Inferior parietal cortex (tissue), 1 donor: ENCODE results near the gene RCOR2.
"Not testable (repeated sequence)": the region's sequence is repeated elsewhere in the genome, so short reads cannot be mapped to it uniquely, and the experiment has no call there.

Experiments used
- DNase-seq: peaks from one replicate; pipeline ENCODE4 v3.0.0-alpha.2; 2016; ENCODE audit errors: extremely low spot score

The RCOR2 gene

DNA sequence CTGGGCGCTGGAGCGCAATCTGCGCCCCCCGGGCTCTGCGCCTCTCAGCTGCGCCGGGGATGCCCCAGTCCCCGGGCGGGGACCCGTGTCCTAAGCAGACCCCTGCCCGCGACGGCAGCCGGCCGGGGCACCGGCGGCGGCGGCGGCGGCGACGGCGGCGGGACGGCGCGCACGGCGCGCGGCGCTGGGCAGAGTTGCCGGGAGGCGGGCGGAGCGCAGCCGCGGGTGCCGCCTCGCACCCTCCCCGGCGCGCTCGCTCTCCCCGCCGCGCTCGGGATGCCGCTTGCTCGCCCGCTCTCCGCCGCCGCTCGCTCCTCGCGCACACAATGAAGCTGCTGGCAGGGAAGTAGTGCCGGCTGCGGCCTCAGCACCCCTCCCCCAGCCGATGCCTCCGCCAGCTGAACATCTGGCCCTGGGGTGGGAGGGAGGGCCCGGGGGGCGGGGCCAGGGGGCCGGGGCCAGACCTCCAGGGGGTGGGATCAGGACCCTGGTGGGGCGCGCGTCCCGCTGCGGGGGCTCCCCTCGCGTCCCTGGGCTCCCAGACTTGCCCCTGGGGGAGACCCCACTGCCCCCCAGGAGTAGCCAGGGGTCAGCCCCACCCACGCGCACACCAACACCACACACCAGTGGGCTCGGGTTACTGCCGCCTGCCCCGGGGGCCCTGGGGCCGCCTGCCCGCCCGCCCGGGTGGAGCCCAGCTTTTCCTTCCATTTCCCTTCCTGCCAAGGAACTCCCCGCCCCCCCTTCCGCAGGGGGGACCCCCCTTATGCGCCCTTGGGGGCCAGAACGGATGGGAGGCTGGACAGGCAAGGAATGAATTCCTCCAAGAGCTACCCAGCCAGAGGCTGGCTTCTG, at the start of gene RCOR2:
RCOR2 (minus strand) TSS at position 328 of the 855 bp plus-strand sequence. CDS start 708 bp downstream, outside the sequence.
- DNase-seq, result peak; percentile 84

DNA sequence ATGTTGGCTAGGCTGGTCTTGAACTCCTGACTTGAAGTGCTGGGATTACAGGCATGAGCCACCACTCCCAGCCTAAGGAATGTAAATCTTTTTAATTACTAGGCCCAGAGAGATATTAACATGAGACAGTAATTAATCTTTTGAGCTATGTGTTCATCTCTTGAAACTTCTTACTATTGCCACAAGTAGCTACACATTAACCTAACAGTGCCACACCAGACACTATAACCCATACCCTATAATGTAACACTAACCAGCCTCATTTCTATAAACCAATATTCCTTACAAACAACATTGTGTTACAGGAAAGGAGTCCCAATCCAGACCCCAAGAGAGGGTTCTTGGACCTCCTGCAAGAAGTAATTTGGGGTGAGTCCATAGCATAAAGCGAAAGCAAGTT, 49.5 kb upstream of the RCOR2 start:
- DNase-seq, result no peak

DNA sequence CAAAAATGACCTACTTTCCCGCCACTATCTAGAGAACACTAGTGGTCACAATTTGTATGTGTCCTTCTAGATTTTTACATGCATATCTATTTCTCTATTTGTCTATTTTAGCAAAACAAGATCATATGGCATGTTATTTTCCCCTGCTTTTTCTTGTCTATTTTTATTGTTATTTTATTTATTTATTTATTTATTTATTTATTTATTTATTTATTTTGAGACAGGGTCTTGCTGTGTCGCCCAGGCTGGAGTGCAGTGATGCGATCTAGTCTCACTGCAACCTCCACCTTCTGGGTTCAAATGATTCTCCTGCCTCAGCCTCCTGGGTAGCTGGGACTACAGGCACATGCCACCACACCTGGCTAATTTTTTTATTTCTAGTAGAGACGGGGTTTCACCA, 46.9 kb upstream of the RCOR2 start:
- not testable (repeated sequence) for DNase-seq

DNA sequence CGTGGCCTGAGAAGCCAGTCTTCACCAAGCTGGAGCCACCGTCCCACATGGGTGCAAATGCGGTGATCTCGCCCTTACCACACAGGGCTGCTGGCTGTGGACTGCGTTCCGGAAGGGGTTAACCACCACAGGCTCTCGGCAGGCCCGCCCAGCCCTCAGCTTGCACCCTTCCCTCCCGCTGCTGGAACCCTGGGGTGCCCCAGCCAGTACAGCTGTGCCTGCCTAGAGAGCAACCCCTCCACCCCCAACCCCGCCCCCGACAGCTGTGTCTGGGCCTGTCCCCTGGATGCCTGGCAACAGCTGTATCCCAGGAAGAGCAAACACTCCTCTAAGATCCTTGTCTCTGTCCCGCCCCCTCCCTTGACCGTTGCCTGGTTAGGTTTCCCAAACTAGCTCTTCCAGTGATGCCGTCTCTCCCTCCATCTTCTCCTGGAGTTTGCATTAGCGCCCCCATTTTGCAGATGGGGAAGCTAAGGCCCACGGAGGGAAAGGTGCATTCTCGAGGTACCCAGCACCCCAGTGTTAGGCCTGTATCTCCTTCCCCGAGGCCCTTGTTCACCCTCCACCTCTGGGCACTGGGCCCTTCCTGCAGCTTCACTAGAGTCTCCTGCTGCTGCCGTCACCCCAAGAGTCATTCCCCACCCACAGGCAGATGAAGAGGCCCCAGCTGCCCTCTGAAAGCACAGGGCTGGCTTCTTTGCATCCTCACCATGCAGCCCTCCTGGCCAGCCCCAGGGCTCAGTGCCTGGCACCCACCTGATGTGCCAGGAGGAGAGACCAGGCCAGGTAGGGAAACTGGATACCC, 44.8 kb upstream of the RCOR2 start:
- DNase-seq, result no peak

DNA sequence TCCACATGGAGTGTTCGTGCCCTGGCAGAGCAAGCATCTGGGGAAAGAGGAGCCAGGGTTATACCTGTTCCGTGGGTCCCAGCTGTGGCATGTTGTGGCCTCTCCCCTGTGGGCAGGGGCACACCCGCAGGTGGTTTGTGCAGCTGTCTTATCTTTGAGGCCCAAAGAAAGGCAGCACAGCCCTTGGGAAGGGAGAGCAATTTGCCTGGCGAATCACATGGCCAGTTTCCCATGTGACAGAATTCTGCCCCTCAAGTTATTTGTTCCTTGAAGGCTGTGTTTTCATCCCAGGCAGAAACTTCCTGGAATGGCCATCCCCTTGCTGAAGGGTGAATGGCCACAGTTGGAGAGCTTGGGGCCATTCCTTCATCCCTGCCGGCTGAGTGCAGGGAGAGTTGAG, 41.0 kb upstream of the RCOR2 start:
- DNase-seq, result no peak

DNA sequence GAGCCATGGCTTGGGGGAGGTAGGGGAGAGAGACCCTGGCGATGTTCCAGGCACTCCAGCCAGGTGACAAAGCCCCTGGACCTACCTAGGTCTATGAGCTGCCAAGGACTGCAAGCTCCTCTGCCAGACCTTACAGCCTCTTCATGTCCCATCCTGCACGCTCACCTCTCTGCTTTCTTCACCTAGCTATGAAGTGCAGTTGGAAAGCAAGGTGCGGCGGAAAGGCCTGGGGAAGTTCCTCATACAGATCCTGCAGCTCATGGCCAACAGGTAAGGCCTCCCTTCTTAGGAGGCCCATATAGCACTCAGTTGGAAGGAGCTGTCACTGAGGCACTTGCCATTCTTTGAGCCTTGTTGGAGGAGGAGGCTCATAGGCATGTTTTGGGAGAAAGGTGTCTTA, 35.6 kb upstream of the RCOR2 start:
- DNase-seq, result no peak

DNA sequence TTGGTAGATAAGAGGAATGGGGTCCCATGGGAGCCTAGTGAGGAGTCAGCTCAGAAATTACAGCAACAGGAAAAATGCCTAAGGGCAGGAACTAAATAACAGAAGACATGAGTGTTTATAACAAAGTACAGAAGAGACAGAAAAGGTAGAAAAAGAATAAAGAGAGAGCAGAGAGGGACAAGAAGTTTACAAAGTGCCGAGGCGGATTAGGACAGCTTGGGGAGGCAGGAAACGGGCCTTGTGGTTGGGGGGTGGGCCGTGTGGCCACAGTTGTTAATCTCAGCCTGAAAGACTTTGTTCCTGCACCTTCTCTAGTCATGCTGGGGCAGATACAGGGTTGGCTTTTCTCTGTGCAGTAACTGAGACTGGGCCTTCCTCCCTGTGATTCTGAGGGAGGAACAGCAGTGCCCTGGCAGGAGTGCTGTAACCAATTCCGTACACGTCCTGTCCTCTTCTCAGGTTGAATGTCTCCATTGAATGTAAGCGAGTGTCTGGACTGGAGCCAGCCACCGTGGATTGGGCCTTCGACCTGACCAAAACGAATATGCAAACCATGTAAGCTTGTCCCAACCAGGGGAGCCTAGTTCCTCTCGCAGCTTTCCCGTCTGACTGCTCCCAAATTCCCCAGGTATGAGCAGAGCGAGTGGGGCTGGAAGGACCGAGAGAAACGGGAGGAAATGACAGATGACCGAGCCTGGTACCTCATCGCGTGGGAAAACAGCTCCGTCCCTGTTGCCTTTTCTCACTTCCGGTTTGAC, 35.0 kb upstream of the RCOR2 start:
- no peak for DNase-seq

DNA sequence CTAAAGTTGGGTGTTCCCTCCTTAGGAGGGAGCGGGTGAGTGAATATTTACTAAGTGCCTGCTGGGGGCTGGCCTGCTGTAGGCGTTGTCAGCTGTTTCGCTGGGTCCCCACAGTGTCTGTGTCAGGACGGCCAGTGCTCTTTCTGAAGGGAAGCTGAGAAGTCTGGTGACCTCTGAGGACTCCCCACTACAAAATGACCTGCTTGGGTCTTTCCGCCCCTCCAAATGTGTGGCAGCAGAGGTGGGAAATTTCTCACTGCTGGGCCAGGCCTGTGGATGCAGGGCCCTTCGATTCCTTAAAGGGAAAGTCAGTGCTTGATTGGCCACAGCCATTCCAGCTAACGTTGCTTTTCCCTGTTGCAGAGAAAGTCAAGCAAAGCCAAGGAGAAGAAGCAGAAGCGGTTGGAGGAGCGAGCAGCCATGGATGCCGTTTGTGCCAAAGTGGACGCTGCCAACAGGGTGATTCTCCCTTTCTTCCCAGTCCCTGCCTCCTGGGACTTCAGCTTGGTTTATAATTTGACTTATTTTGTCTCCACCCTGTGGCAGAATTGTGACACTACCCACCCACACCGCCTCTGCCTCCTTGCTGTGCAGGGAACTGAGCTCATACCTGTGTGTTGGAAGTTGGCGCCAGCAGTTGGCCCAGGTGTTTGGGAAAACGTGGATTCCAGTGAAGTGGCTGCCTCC, 28.7 kb upstream of the RCOR2 start:
- peak; percentile 85 for DNase-seq

DNA sequence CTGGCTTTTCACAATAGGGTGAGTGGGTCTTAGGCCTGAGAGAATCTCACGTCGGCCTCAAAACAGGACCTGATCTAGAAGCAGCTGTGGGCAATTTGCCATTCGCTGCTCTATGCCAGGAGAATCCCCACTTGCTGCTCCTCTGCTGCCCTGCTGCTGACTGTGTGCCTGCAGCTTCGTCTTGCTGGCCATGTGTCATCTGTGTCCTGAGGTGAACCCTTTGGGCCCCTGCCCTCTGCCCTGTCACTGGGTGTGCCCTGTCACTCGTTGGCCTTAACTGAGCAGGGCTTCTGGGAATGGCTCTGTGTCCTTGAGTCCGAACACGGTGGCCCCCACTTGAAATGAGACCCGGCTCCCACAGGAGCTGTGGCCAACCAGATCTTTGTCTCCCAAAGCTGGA, 28.0 kb upstream of the RCOR2 start:
- DNase-seq, result no peak

DNA sequence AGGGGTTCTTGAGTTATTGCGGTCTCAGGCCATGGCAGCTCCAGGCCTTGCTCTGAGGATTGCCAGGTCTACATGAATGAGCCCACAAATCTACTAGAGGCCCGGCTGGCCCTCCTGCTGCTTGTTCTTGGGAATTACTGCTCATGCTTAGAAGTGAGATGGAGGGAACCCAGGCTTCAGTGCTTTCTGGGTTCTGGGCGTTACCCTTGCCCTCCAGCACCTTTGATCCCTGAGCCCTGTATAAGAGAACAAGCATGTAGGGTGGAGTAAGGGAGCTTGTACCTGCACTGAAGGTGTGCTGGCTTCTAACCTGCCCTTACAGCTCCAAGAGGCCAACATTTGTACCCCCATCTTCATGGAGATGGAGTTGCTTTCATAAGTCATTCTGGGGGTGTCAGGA, 25.8 kb upstream of the RCOR2 start:
- DNase-seq, result no peak

DNA sequence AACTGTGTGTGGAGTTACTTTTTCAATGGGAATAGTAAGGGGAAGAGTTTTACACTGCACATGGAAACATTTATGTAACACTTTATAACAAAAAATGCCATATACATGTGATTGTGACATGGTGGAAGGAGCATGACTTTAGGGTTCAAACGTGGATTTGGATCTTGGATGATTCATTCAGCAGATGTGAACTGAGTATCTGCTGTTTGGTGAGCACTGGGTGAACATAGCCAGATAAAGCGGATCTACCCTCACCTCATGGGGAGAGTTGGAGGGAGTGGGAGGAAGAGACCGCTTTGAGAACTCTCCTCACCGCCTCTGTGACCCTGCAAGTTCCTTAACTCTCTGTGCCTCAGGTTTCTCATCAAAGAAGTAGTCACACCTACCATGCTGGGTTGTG, 24.9 kb upstream of the RCOR2 start:
- DNase-seq, result no peak

DNA sequence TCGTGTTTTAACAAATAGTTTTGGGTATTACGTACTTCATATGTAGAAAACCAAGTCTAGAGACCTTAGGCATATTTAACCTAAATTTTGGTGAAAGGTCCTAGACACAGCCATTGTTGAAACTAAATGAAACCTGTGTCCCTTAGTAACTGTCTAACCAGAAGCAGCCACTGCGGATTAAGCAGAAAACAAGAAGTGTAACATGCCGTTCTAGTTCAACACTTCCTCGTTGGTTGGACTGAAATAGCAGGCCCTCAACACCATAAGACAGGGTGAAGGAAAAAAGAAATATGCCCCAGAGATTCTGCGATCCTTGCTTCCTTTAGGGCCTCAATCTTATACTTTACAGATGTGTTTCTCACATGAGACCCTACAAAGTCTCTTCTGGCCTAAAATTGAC, 23.8 kb upstream of the RCOR2 start:
- DNase-seq, result no peak

DNA sequence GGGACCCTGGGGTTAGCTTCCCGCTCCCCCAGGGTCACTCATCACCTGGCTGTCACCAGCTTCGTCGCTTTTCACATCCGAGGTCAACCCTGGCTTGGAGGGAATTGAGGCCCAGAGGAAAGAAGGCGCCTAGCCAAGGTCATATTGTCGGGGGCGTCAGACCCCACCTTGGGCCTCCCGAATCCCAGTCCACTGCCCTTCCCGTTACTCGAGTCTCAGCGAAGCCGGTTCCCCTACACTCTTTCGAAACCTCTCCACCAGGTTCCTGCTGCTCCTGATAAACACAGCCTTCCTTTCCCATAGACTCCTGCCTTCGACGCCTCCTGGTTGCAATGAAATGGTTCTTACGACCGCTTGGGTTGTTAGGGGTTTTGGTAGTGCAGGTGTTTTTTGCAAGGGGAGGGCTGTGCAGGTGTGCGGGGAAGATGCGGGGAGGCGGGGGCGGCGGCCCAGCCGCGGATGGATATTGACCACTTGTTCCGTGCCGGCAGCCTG, 22.5 kb upstream of the RCOR2 start:
- no peak for DNase-seq

DNA sequence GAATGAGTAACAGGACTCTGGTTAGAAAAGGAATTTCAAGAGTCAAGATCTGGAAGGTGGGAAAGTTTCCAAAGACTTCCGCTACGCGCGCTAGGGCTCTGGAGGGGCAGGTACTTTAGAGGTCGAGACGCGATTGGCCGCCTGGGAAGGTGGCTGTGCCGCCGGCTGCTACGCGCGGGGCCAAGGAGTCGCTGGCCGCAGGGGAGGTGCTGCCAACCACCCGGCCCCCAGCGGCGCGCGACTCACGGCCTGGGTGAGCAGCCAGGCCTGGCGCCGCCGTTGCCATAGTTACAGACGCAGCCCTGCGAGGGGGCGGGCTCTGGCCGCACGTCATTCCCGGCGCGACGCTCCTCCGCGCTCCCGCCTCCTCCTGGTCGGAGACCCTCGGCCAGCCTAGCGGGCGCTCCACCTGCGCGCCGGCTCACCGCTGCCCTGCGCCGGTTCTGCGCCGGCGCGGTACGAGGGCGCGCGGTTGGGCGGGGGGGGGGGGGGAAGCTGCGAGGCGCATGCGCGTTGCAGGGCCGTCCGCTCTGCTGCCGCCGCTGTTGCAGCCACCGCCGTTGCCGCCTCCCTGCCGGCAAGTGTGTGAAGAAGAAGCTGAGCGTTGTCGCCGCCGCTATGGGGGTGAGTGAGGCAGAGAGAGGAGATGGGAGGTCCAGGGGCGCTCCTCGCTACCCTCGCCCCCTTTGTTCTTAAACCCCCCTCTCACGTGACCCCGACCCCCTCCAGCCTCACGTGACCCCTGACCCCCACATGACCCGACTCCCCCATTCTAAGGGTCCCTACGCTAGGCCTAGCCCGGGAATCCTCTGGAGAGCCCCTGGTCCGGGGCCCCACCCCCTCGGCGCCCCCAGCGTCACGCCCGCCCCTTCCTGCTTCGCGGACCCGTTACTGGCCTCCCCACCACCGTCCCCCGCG, 21.8 kb upstream of the RCOR2 start, which contains the start of gene NAA40:
NAA40 (plus strand) TSS at position 524 of the 918 bp plus-strand sequence; CDS start at position 619, 95 bp downstream.
- peak; percentile 82 for DNase-seq

DNA sequence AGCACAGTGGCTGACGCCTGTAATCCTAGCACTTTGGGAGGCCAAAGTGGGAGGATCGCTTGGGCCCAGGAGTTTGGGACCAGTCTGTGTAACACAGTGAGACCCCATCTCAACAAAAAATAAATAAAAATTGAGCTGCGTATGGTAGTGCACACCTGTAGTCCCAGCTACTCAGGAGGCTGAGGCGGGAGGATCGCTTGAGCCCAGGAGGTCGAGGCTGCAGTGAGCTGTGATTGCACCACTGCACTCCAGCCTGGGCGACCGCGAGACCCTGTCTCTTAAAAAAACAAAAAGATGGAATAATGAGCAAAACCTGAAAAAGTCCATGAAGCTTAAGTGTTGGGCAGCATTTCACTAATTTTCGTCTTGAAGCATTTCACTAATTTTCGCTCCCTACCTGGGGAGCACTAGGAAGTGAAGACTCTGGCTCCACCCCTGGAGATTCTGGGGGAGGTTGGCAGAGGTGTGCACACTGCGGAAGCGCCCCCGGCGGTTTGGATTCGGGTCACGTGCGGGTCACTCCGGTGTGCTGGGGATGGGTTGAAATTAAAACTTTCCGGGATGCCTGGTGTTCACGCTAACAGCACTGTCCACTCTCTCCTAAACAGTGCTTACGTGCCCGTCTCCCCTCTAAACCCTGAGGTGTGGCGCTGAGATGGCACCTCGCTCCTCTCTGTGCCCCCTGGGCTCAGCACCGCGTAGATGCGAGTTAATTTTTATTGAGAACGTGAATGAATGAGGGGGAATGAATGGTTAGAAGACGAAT, 20.9 kb upstream of the RCOR2 start:
- DNase-seq, result no peak

DNA sequence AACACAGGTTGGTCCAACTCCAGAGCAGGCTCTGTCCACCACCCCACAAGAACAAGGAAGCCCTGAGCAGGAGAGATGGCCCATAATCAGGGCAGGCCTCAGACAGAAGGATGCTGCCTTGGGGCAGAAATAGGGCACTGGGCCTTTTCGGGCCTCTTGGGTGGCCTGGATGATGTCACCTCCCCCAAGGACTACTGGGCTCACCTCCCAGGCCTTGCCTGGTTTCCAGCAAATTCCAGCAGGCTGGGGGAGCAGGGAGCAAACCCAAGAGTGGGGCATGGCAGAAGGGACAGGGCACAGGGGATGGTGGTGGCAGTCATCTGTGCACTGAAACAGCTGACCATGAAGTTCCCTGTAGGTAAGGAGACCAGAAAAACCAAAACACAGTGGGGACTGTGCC, 16.5 kb upstream of the RCOR2 start:
- no peak for DNase-seq

DNA sequence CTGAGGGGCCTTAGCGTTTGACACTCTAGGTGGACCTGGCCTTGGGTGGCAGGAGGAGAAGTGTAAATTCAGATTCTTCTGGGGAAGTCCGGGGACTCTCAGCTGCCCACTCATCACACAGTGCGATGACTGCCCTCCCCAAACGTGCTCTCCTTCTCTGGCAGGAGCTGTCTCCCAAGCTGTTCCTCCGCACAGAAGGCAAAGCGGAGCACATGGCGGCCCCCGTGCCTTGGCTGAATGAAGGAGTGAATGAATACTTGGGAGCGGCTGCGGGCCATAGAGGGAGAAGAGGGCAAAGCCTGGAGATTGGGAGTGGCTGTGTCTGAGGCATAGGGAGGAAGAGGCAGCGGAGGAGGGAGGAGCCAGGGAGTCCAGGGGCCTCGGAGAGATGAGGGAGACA, 14.9 kb upstream of the RCOR2 start:
- DNase-seq, result peak; percentile 52

DNA sequence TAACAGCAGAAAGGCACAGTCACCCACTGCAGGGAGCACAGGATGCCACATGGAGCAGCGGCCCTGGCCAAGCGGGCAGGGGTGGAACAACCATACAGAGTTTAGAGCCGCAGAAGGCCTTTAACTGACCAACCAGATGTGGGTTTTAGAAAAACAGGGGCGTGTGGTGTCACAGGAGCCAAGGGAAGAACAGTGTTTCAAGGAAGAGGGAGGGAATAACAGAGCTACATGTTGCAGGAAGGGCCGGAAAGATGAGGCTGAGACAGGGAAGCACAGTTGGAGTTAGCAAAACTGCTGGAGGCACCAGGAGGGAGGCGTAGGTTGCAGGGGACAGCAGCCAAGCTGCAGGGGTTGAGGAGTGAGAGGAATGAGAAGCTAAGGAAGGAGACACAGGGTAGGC, 14.1 kb upstream of the RCOR2 start:
- DNase-seq, result no peak

DNA sequence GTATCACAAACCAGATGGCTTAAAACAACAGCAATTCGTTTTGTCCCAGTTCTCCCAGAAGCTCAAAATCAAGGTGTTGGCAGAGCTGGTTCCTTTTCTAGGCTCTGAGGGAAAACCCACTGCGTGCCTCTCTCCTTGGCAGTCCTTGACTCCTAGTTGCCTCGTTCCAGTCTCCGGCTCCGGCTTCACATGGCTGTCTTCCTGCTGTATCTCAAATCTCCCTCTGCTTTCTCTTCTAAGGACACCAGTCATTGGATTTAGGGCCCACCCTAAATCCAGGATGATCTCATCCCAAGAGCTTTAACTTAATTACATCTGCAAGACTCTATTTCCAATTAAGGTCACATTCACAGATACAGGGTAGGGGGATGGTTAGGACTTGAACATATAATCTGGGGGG, 12.7 kb upstream of the RCOR2 start:
- DNase-seq, result no peak

DNA sequence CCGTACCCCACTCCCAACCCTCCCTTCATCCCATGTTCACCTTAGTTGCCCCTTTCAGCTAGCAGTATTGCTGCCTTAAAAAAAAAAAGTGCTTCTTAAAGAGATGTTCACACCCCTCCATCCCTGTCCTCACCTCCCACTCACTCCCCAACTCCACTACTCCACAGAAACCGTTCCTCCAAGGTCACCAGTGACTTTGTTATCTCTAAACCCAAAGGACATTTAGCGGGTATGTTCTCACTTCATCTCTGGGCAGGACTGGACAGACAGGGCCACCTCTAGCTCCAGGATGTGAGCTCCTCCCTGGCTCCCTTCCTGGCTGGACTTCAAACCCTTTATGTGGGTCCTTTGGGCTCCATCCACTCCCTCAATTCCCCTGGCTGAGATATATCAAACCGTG, 6.4 kb upstream of the RCOR2 start:
- no peak for DNase-seq
